Endodermal cell (in vitro differentiated cells): ENCODE data around the gene STIM1. TPM values are rescaled to one million over a fixed set of nuclear protein-coding genes. Genes with fewer than 3 reads are reported as not detected.
"Not testable (repeated sequence)": the region's sequence is repeated elsewhere in the genome, so short reads cannot be mapped to it uniquely, and the experiment has no call there.

Experiments used
- DNase-seq: peaks from one replicate; pipeline ENCODE4 v3.0.0-alpha.2; 2017
- H3K27ac ChIP-seq: 2 replicates; pipeline ENCODE4 v1.5.1; 2013; ENCODE audit warnings: mild to moderate bottlenecking, low read depth, low read length, moderate library complexity
- H3K27me3 ChIP-seq: 2 replicates; pipeline ENCODE4 v1.6.1; 2013; ENCODE audit warnings: mild to moderate bottlenecking, low read length, moderate library complexity; ENCODE audit not compliant: insufficient read depth, control insufficient read depth, poor library complexity, severe bottlenecking
- H3K36me3 ChIP-seq: 2 replicates; pipeline ENCODE4 v1.7.0; 2013; ENCODE audit warnings: mild to moderate bottlenecking, low read length, moderate library complexity; ENCODE audit not compliant: control insufficient read depth, insufficient read depth
- H3K4me1 ChIP-seq: one replicate; pipeline ENCODE4 v1.7.0; 2013; ENCODE audit warnings: low read length; ENCODE audit not compliant: control insufficient read depth, insufficient read depth
- H3K4me3 ChIP-seq: 2 replicates; pipeline ENCODE4 v1.5.1; 2013; ENCODE audit warnings: mild to moderate bottlenecking, low read length, moderate library complexity
- H3K9ac ChIP-seq: 2 replicates; pipeline ENCODE4 v1.6.1; 2013; ENCODE audit warnings: mild to moderate bottlenecking, low read length, moderate library complexity; ENCODE audit not compliant: poor library complexity, severe bottlenecking; ENCODE audit errors: extremely low read depth
- H3K9me3 ChIP-seq: 2 replicates; pipeline ENCODE4 v1.6.1; 2013; ENCODE audit warnings: mild to moderate bottlenecking, low read length, moderate library complexity; ENCODE audit not compliant: control insufficient read depth
- H3K27ac Mint-ChIP-seq: 2 replicates; pipeline ENCODE4 v1.8.0; 2020; ENCODE audit warnings: mixed read lengths
- H3K27me3 Mint-ChIP-seq: 2 replicates; pipeline ENCODE4 v1.8.0; 2021; ENCODE audit warnings: mild to moderate bottlenecking, mixed read lengths; ENCODE audit not compliant: insufficient read depth
- H3K36me3 Mint-ChIP-seq: 2 replicates; pipeline ENCODE4 v1.8.0; 2020; ENCODE audit warnings: low read depth, mixed read lengths
- H3K4me1 Mint-ChIP-seq: 2 replicates; pipeline ENCODE4 v1.8.0; 2020; ENCODE audit warnings: mixed read lengths
- H3K4me3 Mint-ChIP-seq: 2 replicates; pipeline ENCODE4 v1.8.0; 2020; ENCODE audit warnings: mild to moderate bottlenecking, moderate library complexity, mixed read lengths
- H3K9me3 Mint-ChIP-seq: 2 replicates; pipeline ENCODE4 v1.8.0; 2020; ENCODE audit warnings: mild to moderate bottlenecking, mixed read lengths
- CTCF ChIP-seq: fragments of 200-600 bp; sonication (generic); conservative IDR thresholded peaks from 2 replicates; pipeline ENCODE4 v1.5.0; 2021; ENCODE audit warnings: antibody characterized with exemption, mild to moderate bottlenecking
- WGBS, 2 experiments: methylation state at CpG; one replicate each; pipeline versions ENCODE4 v1.1.5 to v1.1.7; 2013; ENCODE audit warnings: missing lambda C conversion rate in 2 of 2, mixed read lengths in 1 of 2; ENCODE audit not compliant: insufficient coverage in 1 of 2, insufficient read length in 1 of 2; 5-methylcytosine and 5-hydroxymethylcytosine counted together
- total RNA-seq, 2 donors: library from RNA; stranded (reverse); fragmentation: NEBNext Ultra II Directional in 1 of 2; extraction: Animal tissue kit (Norgen Biotek cat#: 25700) in 1 of 2; gene quantifications; 2 replicates in 1 of 2; 3 replicates in 1 of 2; pipeline ENCODE4 v1.2.1, GENCODE V29; 2021

Gene STIM1
- total RNA-seq, 2 donors from 2014 or later = 20.9 to 27.9 TPM

- Mint-ChIP-seq H3K4me3 (no peak overlapping the region), H3K27ac (peak overlapping the region; percentile 6), H3K36me3 (peaks cover 7% of the 10 kb centered on the region), H3K4me1 (peaks cover 8% of the 10 kb centered on the region), H3K9me3 (no peaks in the 10 kb centered on the region), H3K27me3 (no peaks in the 10 kb centered on the region)
- no peak overlapping the region for H3K27ac ChIP-seq
- 98 to 100% methylated on average over 4 of the region's 4 CpGs for WGBS, 2 experiments
- no peak overlapping the region for H3K4me3 ChIP-seq
- no peak overlapping the region for H3K9ac ChIP-seq
- DNase-seq = no peak
- H3K36me3 ChIP-seq = no peaks in the 10 kb centered on the region
- H3K4me1 ChIP-seq = no peaks in the 10 kb centered on the region
- H3K9me3 ChIP-seq = no peaks in the 10 kb centered on the region
- no peaks in the 10 kb centered on the region for H3K27me3 ChIP-seq
- TF ChIP-seq CTCF = no peak
These were observed 44.5 kb upstream of the STIM1 start for GRCh38 chr11:3810951-3811350.

GRCh38 chr11:3814832-3815231, 40.6 kb upstream of the STIM1 start:
- H3K9me3 Mint-ChIP-seq, H3K4me1 Mint-ChIP-seq, DNase-seq, H3K9ac ChIP-seq, H3K27me3 ChIP-seq, H3K27ac Mint-ChIP-seq, H3K4me3 Mint-ChIP-seq, H3K9me3 ChIP-seq, H3K36me3 ChIP-seq, H3K27ac ChIP-seq, H3K4me3 ChIP-seq, H3K4me1 ChIP-seq, H3K36me3 Mint-ChIP-seq, H3K27me3 Mint-ChIP-seq: not testable (repeated sequence)
- 85 to 95% methylated on average over 2 to 5 of the region's 5 CpGs for WGBS, 2 experiments

- DNase-seq = no peak
- no peak overlapping the region for H3K27ac Mint-ChIP-seq
- H3K36me3 Mint-ChIP-seq = peaks cover 10% of the 10 kb centered on the region
- H3K9me3 ChIP-seq = no peaks in the 10 kb centered on the region
- WGBS, 2 experiments = 71 to 95% methylated on average over 1 to 4 of the region's 4 CpGs
- H3K9ac ChIP-seq = no peak overlapping the region
- H3K4me1 ChIP-seq = no peaks in the 10 kb centered on the region
- H3K9me3 Mint-ChIP-seq = no peaks in the 10 kb centered on the region
- H3K27ac ChIP-seq = no peak overlapping the region
- H3K4me1 Mint-ChIP-seq = peaks cover 5% of the 10 kb centered on the region
- H3K4me3 Mint-ChIP-seq = no peak overlapping the region
- no peak overlapping the region for H3K4me3 ChIP-seq
- TF ChIP-seq CTCF = no peak
- H3K27me3 ChIP-seq = no peaks in the 10 kb centered on the region
- H3K27me3 Mint-ChIP-seq = no peaks in the 10 kb centered on the region
- H3K36me3 ChIP-seq = no peaks in the 10 kb centered on the region
These were observed 39.6 kb upstream of the STIM1 start for GRCh38 chr11:3815845-3816244.

- H3K9ac ChIP-seq = no peak overlapping the region
- no peaks in the 10 kb centered on the region for H3K27me3 ChIP-seq
- H3K4me3 Mint-ChIP-seq = no peak overlapping the region
- H3K27ac ChIP-seq = no peak overlapping the region
- no peaks in the 10 kb centered on the region for H3K9me3 Mint-ChIP-seq
- no peak overlapping the region for H3K27ac Mint-ChIP-seq
- no peaks in the 10 kb centered on the region for H3K27me3 Mint-ChIP-seq
- no peak for TF ChIP-seq CTCF
- H3K36me3 Mint-ChIP-seq = peaks cover 15% of the 10 kb centered on the region
- H3K4me3 ChIP-seq = no peak overlapping the region
- DNase-seq = no peak
- no peaks in the 10 kb centered on the region for H3K36me3 ChIP-seq
- H3K4me1 Mint-ChIP-seq = peaks cover 5% of the 10 kb centered on the region
- WGBS, 2 experiments = 94 to 100% methylated on average over 2 of the region's 2 CpGs
- no peaks in the 10 kb centered on the region for H3K4me1 ChIP-seq
- H3K9me3 ChIP-seq = no peaks in the 10 kb centered on the region
These were observed 38.8 kb upstream of the STIM1 start for GRCh38 chr11:3816673-3817072.
